GM12872 (cell line): Measurements from ENCODE around the gene ST3GAL3.

ENCODE experiments used
- CTCF ChIP-seq: IDR thresholded peaks from 3 replicates; pipeline ENCODE4 v1.5.1; 2011; ENCODE audit warnings: low read depth, mild to moderate bottlenecking, low read length, moderate library complexity; ENCODE audit not compliant: insufficient read depth

The ST3GAL3 gene

GRCh38 chr1:43687301-43688108 lies 19.8 kb upstream of the ST3GAL3 start:
- no peak for TF ChIP-seq CTCF

DNA sequence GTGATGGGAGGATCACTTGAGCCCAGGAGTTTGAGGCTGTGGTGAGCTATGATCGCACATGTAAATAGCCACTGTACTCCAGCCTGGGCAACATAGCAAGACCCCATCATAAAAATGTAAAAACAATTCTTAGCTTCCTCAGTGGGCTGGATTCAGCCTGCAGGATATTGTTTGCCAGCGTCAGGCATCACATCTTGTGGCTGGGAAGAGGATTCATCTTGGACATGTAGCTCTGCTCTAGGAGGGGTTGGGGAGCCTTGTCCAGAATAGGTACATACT lies 19.3 kb upstream of the ST3GAL3 start:
- TF ChIP-seq CTCF: no peak

DNA sequence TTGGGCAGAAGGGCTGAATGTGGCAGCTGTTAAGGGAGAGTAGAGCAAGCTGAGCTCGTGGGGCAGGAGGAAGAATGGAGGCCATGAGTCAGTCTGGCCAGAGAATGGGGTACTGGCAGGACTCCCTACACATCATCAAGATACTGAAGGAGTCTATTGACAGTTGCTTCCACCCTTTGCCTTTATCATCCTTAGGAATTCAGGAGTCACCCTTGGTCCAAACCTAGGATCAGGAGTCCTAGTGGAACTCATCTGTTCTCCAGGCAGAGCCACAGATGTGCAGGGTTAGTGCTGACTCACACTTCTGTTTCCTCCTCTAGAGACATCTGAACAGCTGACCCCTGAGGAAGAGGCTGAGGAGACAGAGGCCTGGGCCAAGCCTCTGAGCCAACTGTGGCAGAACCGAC lies 18.7 kb upstream of the ST3GAL3 start:
- no peak for TF ChIP-seq CTCF

GRCh38 chr1:43689289-43689688 lies 18.0 kb upstream of the ST3GAL3 start:
- no peak for TF ChIP-seq CTCF

- no peak for TF ChIP-seq CTCF
Observed at GRCh38 chr1:43691871-43692815, 15.2 kb upstream of the ST3GAL3 start.

GRCh38 chr1:43693371-43693770 lies 14.0 kb upstream of the ST3GAL3 start:
- TF ChIP-seq CTCF: no peak

- no peak for TF ChIP-seq CTCF
Observed at GRCh38 chr1:43699281-43699680, 8.1 kb upstream of the ST3GAL3 start.
